Uterus (tissue), 2 donors: Measurements from ENCODE around the gene RAB43.

Source experiments
- CTCF ChIP-seq, 4 experiments: fragments of 200-600 bp in 2 of 4; fragments of 450-650 bp in 2 of 4; sonication (generic) in 2 of 4; IDR thresholded peaks; one replicate each; pipeline ENCODE4 v1.5.1; 2016 to 2019; ENCODE audit warnings: antibody characterized with exemption in 4 of 4, mild to moderate bottlenecking in 2 of 4, moderate library complexity in 1 of 4
- POLR2A ChIP-seq, 2 donors: fragments of 450-650 bp; IDR thresholded peaks; one replicate each; pipeline ENCODE4 v1.6.1; 2016; ENCODE audit warnings: antibody characterized with exemption in 2 of 2, mild to moderate bottlenecking in 1 of 2, moderate library complexity in 1 of 2

- no peak for TF ChIP-seq CTCF (IDR thresholded peaks at IDR 0.05)
- TF ChIP-seq POLR2A (IDR thresholded peaks at IDR 0.05), result no peak
These were observed 44.4 kb downstream of the RAB43 start for GRCh38 chr3:129077222-129077621.
